Activated CD8-positive, alpha-beta memory T cell treated with anti-CD3 and anti-CD28 coated beads, Interleukin-2, amount 50 U/mL, for 1 hour (primary cell): Measurements from ENCODE around the gene GRIK4.

ENCODE experiments used
- DNase-seq: peaks from one replicate; pipeline ENCODE4 v3.0.0-alpha.2; 2020; ENCODE audit errors: extremely low read depth

Gene GRIK4

DNA sequence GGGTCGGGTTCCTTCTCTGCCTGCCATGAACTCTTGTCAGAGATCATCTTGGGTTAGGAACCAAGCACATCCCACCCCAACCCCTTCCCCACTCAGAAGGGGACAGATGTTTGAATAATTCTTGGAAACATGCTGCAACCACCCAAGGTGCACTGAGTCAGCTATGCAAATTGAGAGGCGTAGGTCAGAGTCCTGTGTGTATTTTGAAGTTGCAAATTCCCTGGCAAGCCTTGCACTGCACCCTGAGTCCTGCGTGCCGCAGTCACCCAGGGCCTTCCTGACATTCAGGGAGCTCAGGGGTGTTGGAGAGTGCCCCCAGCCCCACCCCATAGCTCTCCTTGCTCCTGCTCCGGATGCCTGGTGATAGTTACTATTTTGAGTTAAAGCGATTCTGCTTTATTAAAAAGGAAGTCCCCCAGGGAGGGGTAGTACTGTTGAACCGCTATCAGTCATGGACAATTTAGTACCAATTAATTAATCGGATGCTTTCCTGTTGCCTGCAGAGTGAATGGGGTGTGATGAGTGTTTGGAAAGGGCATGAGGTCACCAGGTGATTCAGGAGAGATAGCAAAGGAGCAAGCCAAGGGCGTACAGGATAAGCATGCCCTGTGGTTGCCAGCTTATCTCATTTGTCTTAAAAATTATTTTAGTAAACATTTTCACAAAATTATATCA, 123.7 kb downstream of the GRIK4 start:
- no peak for DNase-seq

- no peak for DNase-seq
Observed at GRCh38 chr11:120637131-120637530, 125.6 kb downstream of the GRIK4 start.

GRCh38 chr11:120642196-120642894, 130.8 kb downstream of the GRIK4 start:
- no peak for DNase-seq

- no peak for DNase-seq
Observed at GRCh38 chr11:120643284-120643683, 131.7 kb downstream of the GRIK4 start.

GRCh38 chr11:120645639-120646038, 134.1 kb downstream of the GRIK4 start:
- no peak for DNase-seq

DNA sequence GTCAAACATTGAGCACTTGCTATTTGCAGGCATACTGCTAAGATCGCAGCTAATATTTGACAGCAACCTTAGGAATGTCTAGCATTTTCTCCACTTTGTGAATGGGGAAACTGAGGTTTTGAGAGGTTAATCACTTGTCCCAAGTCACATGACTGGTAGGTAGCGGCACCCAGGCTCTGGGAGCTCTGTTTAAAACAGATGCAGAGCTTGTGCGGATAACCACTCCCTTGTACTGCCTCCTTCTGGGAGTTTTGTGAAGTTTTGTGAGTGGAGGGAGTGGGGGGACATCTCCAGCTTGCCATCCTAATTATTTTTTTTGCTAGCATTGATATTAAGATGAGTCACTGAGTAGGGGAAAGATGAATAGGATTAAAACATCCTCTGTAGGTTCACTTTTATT, 134.7 kb downstream of the GRIK4 start:
- no peak for DNase-seq

DNA sequence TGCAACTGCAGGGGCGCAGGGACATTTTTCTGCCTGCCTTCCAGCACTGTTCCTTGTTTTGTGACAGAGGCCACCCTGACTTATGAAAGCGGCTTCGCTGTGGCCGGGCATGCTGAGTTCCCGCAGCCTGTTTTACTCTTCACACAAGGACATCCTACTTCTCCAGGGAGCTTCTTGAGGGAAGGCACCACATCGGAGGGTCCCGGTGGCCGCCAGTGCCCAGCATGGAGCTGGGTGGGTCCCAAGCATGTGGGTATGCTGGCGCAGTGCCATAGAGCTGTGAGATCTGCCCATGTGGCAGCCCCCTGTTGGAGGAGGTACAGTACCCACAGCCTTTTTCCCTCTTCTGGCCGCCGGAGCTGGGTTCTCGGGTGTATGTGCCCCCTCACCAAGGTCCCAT, 136.1 kb downstream of the GRIK4 start:
- DNase-seq: no peak

DNA sequence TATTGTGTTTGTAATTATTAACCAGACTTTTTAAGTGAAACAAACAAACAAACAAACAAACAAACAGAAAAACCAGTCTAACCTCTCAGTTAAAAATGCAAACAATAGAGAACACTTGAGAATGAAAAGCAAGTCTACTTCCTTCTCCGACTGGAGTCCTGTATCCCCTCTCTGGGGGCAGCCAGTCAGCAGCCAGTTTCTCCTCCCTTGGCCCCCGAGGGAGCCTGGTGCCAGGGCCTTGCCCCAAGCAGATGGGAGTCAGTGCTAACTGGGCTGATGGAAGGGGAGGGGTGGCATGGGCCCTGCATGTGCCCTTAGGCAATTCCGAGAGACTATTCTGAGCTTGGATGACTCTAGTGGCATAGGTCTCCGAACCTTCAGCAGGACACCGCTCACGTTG, 137.2 kb downstream of the GRIK4 start:
- DNase-seq: no peak

GRCh38 chr11:120649316-120649715, 137.8 kb downstream of the GRIK4 start:
- DNase-seq: no peak

GRCh38 chr11:120651396-120651795, 139.8 kb downstream of the GRIK4 start:
- DNase-seq: no peak

- no peak for DNase-seq
Observed at GRCh38 chr11:120651836-120652235, 140.3 kb downstream of the GRIK4 start.

GRCh38 chr11:120652705-120653335, 141.3 kb downstream of the GRIK4 start:
- DNase-seq: no peak

- no peak for DNase-seq
Observed at GRCh38 chr11:120655589-120655988, 144.0 kb downstream of the GRIK4 start.

DNA sequence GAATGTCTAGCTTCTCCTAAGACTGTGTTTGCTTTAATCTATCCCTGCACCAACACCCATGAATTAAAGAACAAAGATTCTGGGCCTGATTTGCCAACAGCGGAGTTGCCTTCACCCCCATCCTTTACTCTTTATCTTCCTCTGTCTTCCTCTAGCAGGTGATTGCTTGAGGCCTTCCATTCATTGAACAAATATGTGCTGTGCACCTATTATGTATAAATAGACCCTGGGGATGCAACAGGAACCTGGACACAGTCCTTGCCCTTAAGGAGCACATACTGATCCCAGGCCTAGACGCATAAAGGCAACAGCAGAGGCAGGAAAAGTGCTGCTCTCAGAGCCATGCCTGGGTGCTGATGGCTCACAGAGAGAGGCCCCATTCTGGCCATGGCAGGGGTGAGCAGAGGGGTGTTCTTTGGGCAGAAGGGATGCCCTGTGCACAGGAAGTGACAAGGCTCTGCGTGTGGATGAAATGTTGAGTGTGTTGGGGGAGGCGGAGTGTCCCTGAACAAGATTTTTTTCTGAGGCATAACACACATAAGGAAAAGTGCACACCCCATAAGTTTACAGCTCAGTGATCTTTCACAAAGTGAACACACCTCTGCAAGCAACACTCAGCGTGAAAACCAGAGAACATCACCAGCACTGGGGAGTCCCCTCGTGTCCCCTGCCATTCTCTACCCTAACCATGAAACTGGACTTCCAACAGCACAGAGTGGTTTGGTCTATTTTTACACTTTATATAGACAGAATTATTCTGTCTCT, 145.9 kb downstream of the GRIK4 start:
- DNase-seq: no peak

GRCh38 chr11:120658071-120658423, 146.5 kb downstream of the GRIK4 start:
- DNase-seq: no peak

DNA sequence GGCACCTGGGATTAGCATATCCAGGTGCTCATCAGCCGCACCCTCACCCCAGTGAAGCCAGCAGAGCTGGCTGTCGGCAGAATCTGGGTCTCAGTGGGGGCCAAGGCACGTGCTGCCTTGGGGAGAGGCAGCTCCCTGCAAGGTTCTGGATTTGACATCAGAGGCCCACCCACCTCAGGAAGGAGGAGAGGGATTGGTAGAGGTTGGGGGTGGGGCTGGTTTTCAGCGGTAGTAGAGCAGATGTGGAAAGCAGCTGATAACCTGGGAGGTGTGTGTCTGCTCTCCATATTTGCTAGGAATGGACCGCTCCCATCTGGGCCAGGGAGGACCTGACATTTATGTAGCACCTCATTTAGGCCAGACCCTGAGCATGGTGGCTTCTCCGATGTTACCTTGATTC, 147.5 kb downstream of the GRIK4 start:
- DNase-seq: no peak

DNA sequence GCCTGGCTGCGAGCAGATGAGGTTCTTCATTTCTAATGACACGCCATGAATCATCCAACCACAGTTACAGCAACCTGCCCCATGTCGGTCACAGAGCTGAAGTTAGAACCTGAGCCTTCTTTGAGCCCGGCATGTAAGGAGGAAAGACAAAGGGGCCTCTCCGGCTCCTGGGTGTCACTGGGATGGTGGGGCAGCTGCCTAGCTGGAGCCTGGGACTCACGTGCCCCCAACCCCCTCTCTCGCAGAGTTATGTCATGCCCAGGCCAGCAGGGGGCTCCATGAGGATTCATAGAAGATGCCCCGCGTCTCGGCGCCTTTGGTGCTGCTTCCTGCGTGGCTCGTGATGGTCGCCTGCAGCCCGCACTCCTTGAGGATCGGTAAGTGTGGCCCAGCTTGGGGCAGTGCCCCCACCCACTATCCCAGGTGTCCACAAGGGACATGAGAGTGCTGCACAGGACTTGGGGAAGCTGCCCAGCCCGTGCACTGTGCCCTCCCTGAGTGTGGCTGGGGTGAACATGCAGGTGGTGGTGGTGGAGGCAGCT, 148.5 kb downstream of the GRIK4 start:
- DNase-seq: no peak

- DNase-seq: no peak
Observed at GRCh38 chr11:120662071-120662676, 150.6 kb downstream of the GRIK4 start.

GRCh38 chr11:120663142-120663541, 151.6 kb downstream of the GRIK4 start:
- no peak for DNase-seq

DNA sequence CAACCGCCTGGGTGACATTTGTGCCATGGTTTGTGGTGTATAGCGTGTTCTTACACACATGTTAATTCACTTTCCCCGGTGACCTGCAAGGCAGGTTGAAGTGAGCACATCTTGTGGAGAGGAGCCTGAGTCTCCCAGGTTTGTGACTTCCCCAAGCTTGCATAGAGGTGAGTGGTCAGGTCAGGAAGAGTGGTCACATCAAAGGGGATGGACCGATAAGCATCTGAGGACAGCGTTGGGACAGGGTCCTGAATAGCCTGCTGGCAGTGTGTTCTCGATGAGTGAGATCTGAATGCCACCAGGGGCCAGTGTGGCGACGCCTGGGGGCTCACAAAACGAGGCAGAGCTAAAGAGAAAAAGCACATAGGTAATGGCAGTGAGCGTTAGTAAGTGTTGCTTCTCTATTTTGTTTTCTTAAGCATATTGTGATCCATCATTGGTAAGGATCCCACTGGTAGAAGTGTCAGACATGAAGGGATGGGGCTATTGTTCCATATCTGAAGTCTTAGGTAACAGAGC, 154.6 kb downstream of the GRIK4 start:
- DNase-seq: no peak

DNA sequence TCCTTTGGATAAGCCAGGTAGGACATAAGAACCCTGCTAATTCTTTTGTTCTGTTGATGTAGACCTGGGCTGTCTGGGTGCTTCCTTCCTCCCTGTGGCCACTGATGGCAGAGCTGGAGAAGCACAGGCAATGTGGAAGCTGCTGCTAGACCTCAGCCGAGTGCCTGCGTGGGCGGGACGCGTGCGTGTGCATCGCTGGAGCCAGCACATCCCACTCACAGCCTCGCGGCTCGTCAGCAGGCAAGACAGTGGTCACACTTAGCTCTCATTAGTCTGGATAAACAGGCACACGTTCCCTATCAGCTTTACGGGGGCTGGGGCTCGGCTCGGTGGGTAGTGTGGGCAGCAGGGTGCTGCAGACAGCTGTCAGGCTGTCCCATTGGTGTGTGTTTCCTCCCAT, 155.7 kb downstream of the GRIK4 start:
- no peak for DNase-seq

DNA sequence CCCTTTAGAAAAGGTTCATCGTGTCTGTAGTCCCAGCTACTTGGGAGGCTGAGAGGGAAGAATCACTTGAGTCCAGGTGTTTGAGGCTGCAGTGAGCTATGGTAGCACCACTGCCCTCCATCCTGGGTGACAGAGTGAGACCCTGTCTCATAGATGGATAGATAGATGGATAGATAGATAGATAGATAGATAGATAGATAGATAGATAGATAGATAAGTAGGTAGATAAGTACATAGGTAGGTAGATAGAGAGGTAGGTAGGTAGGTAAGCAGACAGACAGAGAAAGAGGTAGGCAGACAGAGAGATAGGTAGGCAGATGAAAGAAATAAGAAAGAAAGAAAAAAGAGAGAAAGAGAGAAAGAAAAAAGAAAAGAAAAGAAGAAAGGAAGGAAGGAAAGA, 156.4 kb downstream of the GRIK4 start:
- DNase-seq: no peak
